GM12875 (cell line): ENCODE results near the gene PRSS56.
"Not testable (repeated sequence)": the region's sequence is repeated elsewhere in the genome, so short reads cannot be mapped to it uniquely, and the experiment has no call there.

Experiments used
- H3K4me3 ChIP-seq: one replicate; pipeline ENCODE4 v1.5.1; 2011; ENCODE audit warnings: low read depth, low read length, control low read depth
- TF ChIP-seq, protein P1 (sequence below): IDR thresholded peaks from 2 replicates; pipeline ENCODE4 v1.5.1; 2011; ENCODE audit warnings: low read depth, mild to moderate bottlenecking, control low read depth, inconsistent platforms, low read length, moderate library complexity, borderline replicate concordance; ENCODE audit not compliant: insufficient read depth

Gene PRSS56

GRCh38 chr2:232551776-232552175 is 31.6 kb downstream of the PRSS56 start:
- TF ChIP-seq, protein P1, sequence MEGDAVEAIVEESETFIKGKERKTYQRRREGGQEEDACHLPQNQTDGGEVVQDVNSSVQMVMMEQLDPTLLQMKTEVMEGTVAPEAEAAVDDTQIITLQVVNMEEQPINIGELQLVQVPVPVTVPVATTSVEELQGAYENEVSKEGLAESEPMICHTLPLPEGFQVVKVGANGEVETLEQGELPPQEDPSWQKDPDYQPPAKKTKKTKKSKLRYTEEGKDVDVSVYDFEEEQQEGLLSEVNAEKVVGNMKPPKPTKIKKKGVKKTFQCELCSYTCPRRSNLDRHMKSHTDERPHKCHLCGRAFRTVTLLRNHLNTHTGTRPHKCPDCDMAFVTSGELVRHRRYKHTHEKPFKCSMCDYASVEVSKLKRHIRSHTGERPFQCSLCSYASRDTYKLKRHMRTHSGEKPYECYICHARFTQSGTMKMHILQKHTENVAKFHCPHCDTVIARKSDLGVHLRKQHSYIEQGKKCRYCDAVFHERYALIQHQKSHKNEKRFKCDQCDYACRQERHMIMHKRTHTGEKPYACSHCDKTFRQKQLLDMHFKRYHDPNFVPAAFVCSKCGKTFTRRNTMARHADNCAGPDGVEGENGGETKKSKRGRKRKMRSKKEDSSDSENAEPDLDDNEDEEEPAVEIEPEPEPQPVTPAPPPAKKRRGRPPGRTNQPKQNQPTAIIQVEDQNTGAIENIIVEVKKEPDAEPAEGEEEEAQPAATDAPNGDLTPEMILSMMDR = no peak
- H3K4me3 ChIP-seq = peak overlapping the region; percentile 86

DNA sequence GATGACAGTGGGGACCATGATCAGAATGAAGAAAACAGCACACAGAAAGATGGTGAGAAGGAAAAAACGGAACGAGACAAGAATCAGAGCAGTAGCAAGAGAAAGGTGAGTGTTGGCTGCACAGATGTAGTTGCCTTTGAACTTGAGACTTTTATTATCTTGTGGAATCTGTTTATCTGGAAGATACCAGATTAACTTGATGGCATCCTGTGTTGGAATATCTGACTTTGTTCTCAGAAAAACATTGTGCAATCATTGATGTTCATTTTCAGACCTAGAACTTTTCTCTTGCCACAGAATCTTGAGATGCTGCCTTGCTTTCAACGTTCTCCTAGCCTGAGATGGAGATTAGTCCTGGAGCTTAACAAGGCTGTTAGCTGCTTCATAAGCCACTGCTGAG is 36.2 kb downstream of the PRSS56 start:
- H3K4me3 ChIP-seq = no peak overlapping the region
- TF ChIP-seq, protein P1 = no peak

GRCh38 chr2:232562515-232563151 is 42.4 kb downstream of the PRSS56 start:
- TF ChIP-seq, protein P1 = no peak
- H3K4me3 ChIP-seq = no peak overlapping the region

GRCh38 chr2:232563580-232563979 is 43.4 kb downstream of the PRSS56 start:
- no peak overlapping the region for H3K4me3 ChIP-seq
- TF ChIP-seq, protein P1 = no peak

DNA sequence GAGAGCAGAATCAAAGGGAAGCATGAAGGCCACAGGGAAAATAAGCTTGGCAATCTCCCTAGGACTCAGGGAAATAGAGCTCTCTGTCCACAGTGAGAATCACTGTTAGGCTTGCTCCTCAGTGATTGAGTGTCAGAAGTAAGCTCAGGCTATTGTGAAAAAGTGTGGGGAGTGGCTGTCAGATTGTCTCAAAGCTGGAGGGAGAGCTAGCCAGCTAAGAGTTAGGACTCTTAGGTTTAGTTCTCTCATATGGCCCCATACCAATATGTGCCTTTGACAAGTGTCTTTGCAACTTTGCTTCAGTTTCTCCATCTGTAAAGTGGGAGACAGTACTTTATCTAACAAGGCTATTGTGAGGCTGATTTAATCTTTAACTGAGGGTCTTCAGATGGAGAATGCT is 47.5 kb downstream of the PRSS56 start:
- TF ChIP-seq, protein P1 = no peak
- no peak overlapping the region for H3K4me3 ChIP-seq

GRCh38 chr2:232568161-232568560 is 48.0 kb downstream of the PRSS56 start:
- H3K4me3 ChIP-seq = no peak overlapping the region
- TF ChIP-seq, protein P1 = no peak

DNA sequence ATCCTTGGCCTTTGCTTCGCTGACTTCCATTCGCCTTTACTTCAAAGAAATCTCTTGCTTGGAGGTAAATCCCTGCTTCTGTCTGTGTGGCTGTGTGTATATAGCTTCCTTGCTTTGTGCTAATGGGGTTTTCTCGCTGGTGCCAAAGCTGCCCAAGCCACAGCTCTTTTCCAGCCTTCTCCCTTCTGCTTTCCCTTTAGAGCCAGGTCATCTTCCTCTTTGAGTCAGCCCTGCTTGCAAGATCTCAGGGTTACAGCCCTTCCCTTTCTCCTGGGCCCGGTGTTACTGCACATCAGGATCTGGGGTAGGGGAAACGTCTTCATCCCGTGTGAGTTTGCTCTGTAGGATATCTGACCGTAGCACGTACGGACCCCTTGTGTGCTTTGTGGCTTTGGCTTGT is 49.4 kb downstream of the PRSS56 start:
- TF ChIP-seq, protein P1 = no peak
- H3K4me3 ChIP-seq = no peak overlapping the region

DNA sequence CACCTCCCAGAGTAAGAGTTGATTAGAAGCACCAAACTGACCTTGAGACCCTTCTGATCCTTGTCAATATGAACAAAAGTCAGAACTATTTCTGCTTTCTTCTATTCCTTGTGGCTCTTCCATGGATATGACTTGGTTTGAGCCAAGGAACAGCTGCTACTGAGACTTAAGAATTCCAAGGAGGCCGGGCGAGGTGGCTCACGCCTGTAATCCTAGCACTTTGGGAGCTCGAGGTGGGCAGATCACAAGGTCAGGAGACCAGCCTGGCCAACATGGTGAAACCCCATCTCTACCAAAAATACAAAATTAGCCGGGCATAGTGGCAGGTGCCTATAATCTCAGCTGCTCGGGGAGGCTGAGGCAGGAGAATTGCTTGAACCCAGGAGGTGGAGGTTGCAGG is 50.3 kb downstream of the PRSS56 start:
- not testable (repeated sequence) for H3K4me3 ChIP-seq
